ENCODE results near the gene ARAP1.

The ARAP1 gene

GRCh38 chr11:72679869-72680268 is 72.3 kb downstream of the ARAP1 start:
- DNase-seq = no peak

GRCh38 chr11:72678524-72678923 is 73.7 kb downstream of the ARAP1 start:
- DNase-seq = no peak

- no peak for DNase-seq
Measured at GRCh38 chr11:72676861-72677341, 75.3 kb downstream of the ARAP1 start.

- no peak for DNase-seq
Measured at GRCh38 chr11:72675221-72675620, 77.0 kb downstream of the ARAP1 start.

- no peak for DNase-seq
Measured at GRCh38 chr11:72673943-72674828, 78.0 kb downstream of the ARAP1 start, which contains the start of gene PDE2A. TSS of gene PDE2A (minus strand) at chr11:72674422. CDS start at chr11:72674207, 215 bp downstream.

- no peak for DNase-seq
Measured at GRCh38 chr11:72673284-72673942, 78.8 kb downstream of the ARAP1 start.

- no peak for DNase-seq
Measured at GRCh38 chr11:72672597-72673238, 79.5 kb downstream of the ARAP1 start.

- DNase-seq = no peak
Measured at GRCh38 chr11:72671152-72672099, 80.8 kb downstream of the ARAP1 start.

- no peak for DNase-seq
Measured at GRCh38 chr11:72670041-72670440, 82.2 kb downstream of the ARAP1 start.

GRCh38 chr11:72669527-72669926 is 82.7 kb downstream of the ARAP1 start:
- no peak for DNase-seq

GRCh38 chr11:72668629-72669347 is 83.4 kb downstream of the ARAP1 start:
- no peak for DNase-seq

- no peak for DNase-seq
Measured at GRCh38 chr11:72665911-72666472, 86.2 kb downstream of the ARAP1 start.

- no peak for DNase-seq
Measured at GRCh38 chr11:72662036-72662435, 90.2 kb downstream of the ARAP1 start.

- DNase-seq = no peak
Measured at GRCh38 chr11:72661486-72661885, 90.7 kb downstream of the ARAP1 start.

GRCh38 chr11:72658989-72659640 is 93.1 kb downstream of the ARAP1 start:
- no peak for DNase-seq

- no peak for DNase-seq
Measured at GRCh38 chr11:72657411-72658100, 94.7 kb downstream of the ARAP1 start.

- no peak for DNase-seq
Measured at GRCh38 chr11:72655896-72656464, 96.2 kb downstream of the ARAP1 start.

GRCh38 chr11:72655014-72655413 is 97.2 kb downstream of the ARAP1 start:
- DNase-seq = no peak

- no peak for DNase-seq
Measured at GRCh38 chr11:72653649-72654048, 98.6 kb downstream of the ARAP1 start.
